HG02970 (cell line): ENCODE results near the gene SMIM32.

ENCODE experiments used
- ATAC-seq: cut with Tn5 transposase; IDR thresholded peaks from one replicate; pipeline ENCODE4 v1.9.1; 2021; ENCODE audit warnings: mild to moderate bottlenecking, moderate library complexity, moderate number of reproducible peaks; ENCODE audit not compliant: unreplicated experiment, low FRiP score

Gene SMIM32

DNA sequence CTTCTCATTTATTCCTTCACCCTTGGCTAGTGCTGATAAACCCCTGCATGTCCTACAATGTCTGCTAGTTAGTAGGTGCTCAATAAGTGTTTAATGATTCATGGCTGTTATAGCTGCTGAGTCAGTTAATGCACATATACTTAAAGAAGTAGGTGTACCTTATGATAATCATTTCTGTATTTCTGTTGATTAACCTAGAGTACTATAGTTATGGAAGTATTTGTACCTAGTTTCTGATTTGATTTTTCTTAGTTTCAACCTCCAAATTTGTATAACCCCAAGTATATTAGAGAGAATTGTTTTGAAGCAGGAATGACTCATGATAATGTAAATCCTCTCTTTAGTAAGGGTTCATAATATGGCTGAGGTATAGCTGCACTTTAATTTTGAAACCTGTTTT lies 51.4 kb downstream of the SMIM32 start:
- peak; percentile 77 for ATAC-seq
